Hepatocyte (in vitro differentiated cells): ENCODE measurements around the gene LRRC71. TPM values are rescaled to one million over a fixed set of nuclear protein-coding genes. Genes with fewer than 3 reads are reported as not detected.

Source experiments
- DNase-seq: peaks from one replicate; pipeline ENCODE4 v3.0.0-alpha.2; 2016; ENCODE audit warnings: low spot score
- H2AFZ ChIP-seq: fragments of 200-600 bp; sonication (generic); 2 replicates; pipeline ENCODE4 v1.6.0; 2016; ENCODE audit warnings: antibody characterized with exemption, mild to moderate bottlenecking
- H3K27ac ChIP-seq: fragments of 200-600 bp; sonication (generic); 2 replicates; pipeline ENCODE4 v1.5.1; 2016; ENCODE audit warnings: mild to moderate bottlenecking
- H3K27me3 ChIP-seq: fragments of 200-600 bp; sonication (generic); 2 replicates; pipeline ENCODE4 v1.6.1; 2016
- H3K36me3 ChIP-seq: fragments of 200-600 bp; sonication (generic); replicated peaks from 2 replicates; pipeline ENCODE4 v1.5.1; 2016; ENCODE audit warnings: low read depth; ENCODE audit not compliant: insufficient read depth
- H3K4me1 ChIP-seq: fragments of 200-600 bp; sonication (generic); 2 replicates; pipeline ENCODE4 v1.5.1; 2016; ENCODE audit warnings: mild to moderate bottlenecking, moderate library complexity; ENCODE audit not compliant: insufficient read depth
- H3K4me2 ChIP-seq: fragments of 200-600 bp; sonication (generic); 2 replicates; pipeline ENCODE4 v1.6.0; 2016
- H3K4me3 ChIP-seq: fragments of 200-600 bp; sonication (generic); 2 replicates; pipeline ENCODE4 v1.5.1; 2016; ENCODE audit warnings: mild to moderate bottlenecking
- H3K79me2 ChIP-seq: fragments of 200-600 bp; sonication (generic); 2 replicates; pipeline ENCODE4 v1.6.0; 2017; ENCODE audit warnings: mild to moderate bottlenecking
- H3K9me2 ChIP-seq: fragments of 200-600 bp; sonication (generic); replicated peaks from 2 replicates; pipeline ENCODE4 v1.6.0; 2017; ENCODE audit warnings: mild to moderate bottlenecking; ENCODE audit not compliant: insufficient read depth
- H3K9me3 ChIP-seq: fragments of 200-600 bp; sonication (generic); 2 replicates; pipeline ENCODE4 v1.5.1; 2016; ENCODE audit warnings: low read depth, mild to moderate bottlenecking
- H4K20me1 ChIP-seq: fragments of 200-600 bp; sonication (generic); 2 replicates; pipeline ENCODE4 v1.6.0; 2016; ENCODE audit warnings: mild to moderate bottlenecking; ENCODE audit not compliant: insufficient read depth, poor library complexity, severe bottlenecking
- CTCF ChIP-seq: fragments of 200-600 bp; sonication (generic); IDR thresholded peaks from 2 replicates; pipeline ENCODE4 v1.5.1; 2016; ENCODE audit warnings: antibody characterized with exemption, mild to moderate bottlenecking; ENCODE audit not compliant: poor library complexity
- EZH2 ChIP-seq: fragments of 200-600 bp; sonication (generic); IDR thresholded peaks from 2 replicates; pipeline ENCODE4 v1.6.1; 2016; ENCODE audit warnings: antibody characterized with exemption, mild to moderate bottlenecking, borderline replicate concordance
- EZH2phosphoT487 ChIP-seq: fragments of 200-600 bp; sonication (generic); IDR thresholded peaks from one replicate; pipeline ENCODE4 v1.6.1; 2018; ENCODE audit warnings: antibody characterized with exemption, mild to moderate bottlenecking, low read depth, moderate library complexity; ENCODE audit not compliant: unreplicated experiment, severe bottlenecking
- WGBS: methylation state at CpG from one replicate; pipeline ENCODE4 v1.1.6; 2016; ENCODE audit warnings: low lambda C conversion rate; ENCODE audit errors: missing lambda C conversion rate; 5-methylcytosine and 5-hydroxymethylcytosine counted together
- polyA plus RNA-seq: library from polyadenylated mRNA; unstranded; fragments of >200 nt; fragmentation: Nextera tagmentation; extraction: Ambion mirVana; gene quantifications from 2 replicates; pipeline ENCODE4 v1.2.1, GENCODE V29; 2016
- total RNA-seq: library from RNA; depleted of rRNA; stranded (reverse); fragments of >200 nt; gene quantifications from 2 replicates; pipeline ENCODE4 v1.2.3, GENCODE V29; 2014

Gene LRRC71
- total and polyA plus RNA-seq, 2 experiments from 2014 or later, result not detected

GRCh38 chr1:156927215-156928042 is 7.0 kb downstream of the LRRC71 start:
- Histone ChIP-seq H3K36me3 (no peaks in the 10 kb centered on the region), H3K27ac (no peak overlapping the region), H3K4me3 (peak overlapping the region; percentile 42), H3K9me2 (no peaks in the 10 kb centered on the region), H3K9me3 (no peaks in the 10 kb centered on the region), H4K20me1 (no peaks in the 10 kb centered on the region), H3K4me1 (peaks cover 20% of the 10 kb centered on the region), H2AFZ (no peak overlapping the region), H3K4me2 (peak overlapping the region; percentile 98), H3K79me2 (no peaks in the 10 kb centered on the region), H3K27me3 (peaks cover 80% of the 10 kb centered on the region)
- WGBS, result 4% methylated on average over 64 of the region's 64 CpGs
- TF ChIP-seq EZH2, result peak; percentile 83
- peak; percentile 76 for TF ChIP-seq CTCF
- no peak for TF ChIP-seq EZH2phosphoT487
- DNase-seq, result peak; percentile 88

GRCh38 chr1:156928043-156928602 is 7.7 kb downstream of the LRRC71 start:
- H3K27me3 ChIP-seq, result peaks cover 74% of the 10 kb centered on the region
- 17% methylated on average over 4 of the region's 4 CpGs for WGBS
- H3K36me3 ChIP-seq, result no peaks in the 10 kb centered on the region
- no peaks in the 10 kb centered on the region for H3K9me2 ChIP-seq
- TF ChIP-seq EZH2phosphoT487 (no peak), EZH2 (no peak), CTCF (no peak)
- no peaks in the 10 kb centered on the region for H4K20me1 ChIP-seq
- no peak for DNase-seq
- no peaks in the 10 kb centered on the region for H3K9me3 ChIP-seq
- H2AFZ ChIP-seq, result no peak overlapping the region
- H3K27ac ChIP-seq, result no peak overlapping the region
- H3K4me3 ChIP-seq, result no peak overlapping the region
- peaks cover 20% of the 10 kb centered on the region for H3K4me1 ChIP-seq
- H3K79me2 ChIP-seq, result no peaks in the 10 kb centered on the region
- peak overlapping the region; percentile 98 for H3K4me2 ChIP-seq

GRCh38 chr1:156929596-156930238 is 9.3 kb downstream of the LRRC71 start:
- Histone ChIP-seq H3K79me2 (no peaks in the 10 kb centered on the region), H3K4me2 (no peak overlapping the region), H2AFZ (no peak overlapping the region), H3K9me3 (no peaks in the 10 kb centered on the region), H3K9me2 (no peaks in the 10 kb centered on the region), H3K27me3 (peaks cover 58% of the 10 kb centered on the region), H4K20me1 (no peaks in the 10 kb centered on the region), H3K4me3 (no peak overlapping the region), H3K4me1 (peaks cover 8% of the 10 kb centered on the region), H3K36me3 (no peaks in the 10 kb centered on the region), H3K27ac (no peak overlapping the region)
- TF ChIP-seq CTCF (no peak), EZH2 (no peak), EZH2phosphoT487 (no peak)
- 85% methylated on average over 6 of the region's 6 CpGs for WGBS
- DNase-seq, result no peak
